HEK293T (cell line): Measurements from ENCODE around the gene LRRC57.

Experiments used
- CTCF ChIA-PET: fragments of 350-600 bp; formaldehyde crosslinking; extraction: SDS; loops from one replicate; lab custom pipeline; 2021; ENCODE audit warnings: antibody characterized with exemption, inconsistent platforms; lab: Yijun Ruan, JAX
- POLR2A ChIA-PET: fragments of 350-600 bp; formaldehyde crosslinking; extraction: SDS; loops from one replicate; lab custom pipeline; 2020; ENCODE audit warnings: antibody characterized with exemption, inconsistent platforms; lab: Yijun Ruan, JAX
- DNase-seq: peaks from one replicate; pipeline ENCODE4 v3.0.0; 2012; ENCODE audit warnings: mixed read lengths; ENCODE audit errors: extremely low spot score
- ARNT ChIP-seq: fragments of 450-650 bp; IDR thresholded peaks from 2 replicates; pipeline ENCODE4 v1.6.1; 2017; ENCODE audit warnings: mild to moderate bottlenecking
- BHLHE40 ChIP-seq: fragments of 450-650 bp; IDR thresholded peaks from 2 replicates; pipeline ENCODE4 v1.6.1; 2016; ENCODE audit warnings: mild to moderate bottlenecking, moderate library complexity, borderline replicate concordance
- CTBP1 ChIP-seq: fragments of 450-650 bp; IDR thresholded peaks from 2 replicates; pipeline ENCODE4 v1.6.1; 2016; ENCODE audit warnings: borderline replicate concordance
- ELF4 ChIP-seq: fragments of 450-650 bp; IDR thresholded peaks from 2 replicates; pipeline ENCODE4 v1.6.1; 2017; ENCODE audit warnings: antibody characterized with exemption
- FOXA1 ChIP-seq: fragments of 450-650 bp; IDR thresholded peaks from 2 replicates; pipeline ENCODE4 v1.6.1; 2016; ENCODE audit warnings: mild to moderate bottlenecking
- FOXK2 ChIP-seq: fragments of 450-650 bp; IDR thresholded peaks from 2 replicates; pipeline ENCODE4 v1.6.1; 2016; ENCODE audit warnings: mild to moderate bottlenecking
- FOXM1 ChIP-seq: fragments of 450-650 bp; IDR thresholded peaks from 2 replicates; pipeline ENCODE4 v1.6.1; 2017; ENCODE audit warnings: mild to moderate bottlenecking, borderline replicate concordance
- HDGF ChIP-seq: fragments of 450-650 bp; IDR thresholded peaks from 2 replicates; pipeline ENCODE4 v1.6.1; 2017; ENCODE audit warnings: antibody characterized with exemption, borderline replicate concordance
- L3MBTL2 ChIP-seq: fragments of 450-650 bp; conservative IDR thresholded peaks from 2 replicates; pipeline ENCODE4 v1.6.1; 2016; ENCODE audit warnings: mild to moderate bottlenecking
- LEF1 ChIP-seq: fragments of 450-650 bp; IDR thresholded peaks from 2 replicates; pipeline ENCODE4 v1.6.1; 2017; ENCODE audit warnings: mild to moderate bottlenecking, borderline replicate concordance
- NFRKB ChIP-seq: fragments of 450-650 bp; IDR thresholded peaks from 2 replicates; pipeline ENCODE4 v1.6.1; 2016; ENCODE audit warnings: mild to moderate bottlenecking, moderate library complexity
- PKNOX1 ChIP-seq: fragments of 450-650 bp; IDR thresholded peaks from 2 replicates; pipeline ENCODE4 v1.6.1; 2016
- SP1 ChIP-seq: fragments of 450-650 bp; IDR thresholded peaks from 2 replicates; pipeline ENCODE4 v1.6.1; 2017
- SUZ12 ChIP-seq: fragments of 450-650 bp; IDR thresholded peaks from 2 replicates; pipeline ENCODE4 v1.6.1; 2016; ENCODE audit warnings: mild to moderate bottlenecking
- TARDBP ChIP-seq: fragments of 450-650 bp; IDR thresholded peaks from 2 replicates; pipeline ENCODE4 v1.6.1; 2016
- ZNF384 ChIP-seq: fragments of 450-650 bp; IDR thresholded peaks from 2 replicates; pipeline ENCODE4 v1.6.1; 2016

LRRC57 gene

GRCh38 chr15:42549032-42549491, 469 bp upstream of the LRRC57 start:
- ChIA-PET CTCF (interaction anchor here (0.7 kb wide), 1 partner anchor 135 kb away, joined by 4 read pairs; no protein-coding TSS in a partner anchor), POLR2A (interaction anchor here (1.6 to 2.0 kb wide), 3 partner anchors 10 to 54 kb away, joined by 6 to 13 read pairs (median 11); partner anchors contain the start of gene SNAP23)
- TF ChIP-seq FOXA1 (no peak), CTBP1 (no peak), NFRKB (no peak), HDGF (no peak), FOXM1 (no peak)
- no peak for DNase-seq

DNA sequence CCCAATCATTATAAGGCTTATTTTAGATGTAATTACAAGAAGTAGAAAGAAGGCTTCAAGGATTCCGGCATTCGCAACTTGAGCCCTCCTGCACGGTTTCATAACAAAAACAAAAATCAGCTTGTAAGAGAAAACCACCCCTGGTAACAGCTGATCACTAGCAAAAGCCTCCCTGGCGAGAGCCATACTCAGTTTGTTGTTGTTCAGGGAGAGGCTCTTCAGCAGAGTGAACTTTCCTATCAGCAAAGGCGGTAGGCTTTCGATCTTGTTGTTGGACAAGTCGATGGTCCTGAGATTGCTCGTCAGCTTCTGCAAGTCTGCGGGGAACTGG, 710 bp downstream of the LRRC57 start:
- ChIA-PET CTCF (no interaction called here), POLR2A (interaction anchor here (0.5 to 2.0 kb wide), 11 partner anchors 9 to 275 kb away, joined by 3 to 13 read pairs (median 3); partner anchors contain the start of genes GANC, SNAP23, STARD9 and TMEM87A)
- no peak for DNase-seq
- TF ChIP-seq L3MBTL2, result no peak
- no peak for TF ChIP-seq SP1
- no peak for TF ChIP-seq FOXM1
- TF ChIP-seq FOXK2, result no peak
- no peak for TF ChIP-seq ZNF384
- TF ChIP-seq SUZ12, result no peak
- no peak for TF ChIP-seq ELF4
- TF ChIP-seq CTBP1, result no peak
- TF ChIP-seq TARDBP, result no peak
- no peak for TF ChIP-seq HDGF
- TF ChIP-seq PKNOX1, result no peak
- TF ChIP-seq ARNT, result no peak
- TF ChIP-seq LEF1, result no peak
- no peak for TF ChIP-seq BHLHE40
- no peak for TF ChIP-seq FOXA1
- no peak for TF ChIP-seq NFRKB

DNA sequence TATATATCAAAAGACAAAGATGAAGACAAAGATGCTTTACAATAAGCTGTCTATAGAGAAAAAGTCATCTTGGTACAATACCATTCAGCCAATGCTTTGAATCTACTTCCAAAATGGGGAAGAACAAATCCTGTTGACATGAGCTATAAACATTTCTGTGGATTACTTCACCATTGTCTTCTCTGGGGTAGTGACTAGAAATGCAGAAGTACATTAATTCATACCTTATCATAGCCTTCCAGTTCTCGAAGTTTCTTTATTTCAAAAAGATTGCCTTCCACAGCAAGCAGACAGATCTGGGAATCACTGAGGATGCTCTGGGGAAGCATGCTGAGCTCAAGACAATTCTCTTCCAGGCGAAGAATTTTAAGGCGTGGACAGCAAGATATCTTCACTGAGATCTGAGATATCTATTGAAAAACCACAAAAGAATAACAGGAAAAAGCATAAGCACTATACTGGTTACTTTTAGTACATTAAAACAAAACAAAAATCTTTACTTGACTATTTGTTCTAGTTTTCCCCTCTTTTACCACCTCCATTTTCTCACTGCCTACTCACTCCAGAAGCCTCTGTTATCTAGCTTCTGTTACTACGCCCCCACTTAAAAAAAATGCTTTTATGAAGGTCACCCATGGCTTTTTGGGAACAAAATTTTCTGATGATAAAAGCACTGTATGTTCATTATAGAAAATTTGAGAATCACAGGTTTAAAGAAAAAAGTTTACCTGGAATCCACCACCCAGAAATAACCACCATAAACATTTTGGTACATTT, 3.6 kb downstream of the LRRC57 start:
- CTCF ChIA-PET, result no interaction called here
- no peak for DNase-seq
- POLR2A ChIA-PET, result no interaction called here
- TF ChIP-seq ZNF384, result no peak
- TF ChIP-seq L3MBTL2, result no peak
- TF ChIP-seq NFRKB, result no peak
- no peak for TF ChIP-seq FOXA1
- TF ChIP-seq FOXK2, result no peak
- TF ChIP-seq FOXM1, result no peak
- no peak for TF ChIP-seq ELF4
- no peak for TF ChIP-seq CTBP1
- TF ChIP-seq HDGF, result no peak
- TF ChIP-seq PKNOX1, result no peak
- TF ChIP-seq TARDBP, result no peak
- no peak for TF ChIP-seq SUZ12
- TF ChIP-seq BHLHE40, result no peak
- no peak for TF ChIP-seq LEF1
- no peak for TF ChIP-seq ARNT
- no peak for TF ChIP-seq SP1

DNA sequence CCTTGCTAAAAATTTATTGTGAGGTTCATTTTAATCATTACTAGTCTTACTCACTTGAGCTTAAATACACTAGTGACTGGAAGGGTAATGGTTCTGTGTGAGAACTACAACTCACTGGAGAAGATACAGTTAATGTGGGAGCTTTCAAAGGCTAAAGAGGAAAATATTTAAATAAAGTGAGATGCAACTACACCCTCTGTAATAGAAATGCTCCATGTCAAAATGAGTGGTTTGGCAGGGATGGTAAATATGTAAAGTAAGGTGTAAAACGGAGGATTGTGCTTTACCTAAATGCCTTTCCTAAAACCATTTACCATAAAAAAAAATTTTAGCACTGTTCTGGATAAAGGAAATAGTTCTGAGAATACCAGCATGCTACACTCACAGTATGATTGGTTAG, 15.3 kb downstream of the LRRC57 start:
- CTCF ChIA-PET, result no interaction called here
- TF ChIP-seq LEF1 (no peak), SP1 (no peak), ELF4 (no peak), PKNOX1 (no peak), NFRKB (no peak), ARNT (no peak), SUZ12 (no peak)
- POLR2A ChIA-PET, result no interaction called here
- DNase-seq, result no peak

GRCh38 chr15:42528970-42529369, 19.6 kb downstream of the LRRC57 start:
- no peak for DNase-seq
- no peak for TF ChIP-seq ZNF384
- TF ChIP-seq CTBP1, result no peak
- no peak for TF ChIP-seq HDGF
- no peak for TF ChIP-seq LEF1
- TF ChIP-seq L3MBTL2, result no peak
- TF ChIP-seq FOXK2, result no peak
- no peak for TF ChIP-seq ARNT
- TF ChIP-seq FOXA1, result no peak
- no peak for TF ChIP-seq TARDBP
- TF ChIP-seq SP1, result no peak
- no peak for TF ChIP-seq FOXM1
- ChIA-PET CTCF (no interaction called here), POLR2A (interaction anchor here (0.8 kb wide), 1 partner anchor 19 kb away, joined by 3 read pairs; no protein-coding TSS in a partner anchor)

- TF ChIP-seq BHLHE40, result no peak
- TF ChIP-seq ARNT, result no peak
- no peak for TF ChIP-seq SUZ12
- TF ChIP-seq ZNF384, result no peak
- no peak for TF ChIP-seq NFRKB
- TF ChIP-seq FOXM1, result no peak
- TF ChIP-seq HDGF, result no peak
- no peak for TF ChIP-seq PKNOX1
- no peak for TF ChIP-seq CTBP1
- TF ChIP-seq SP1, result no peak
- no peak for TF ChIP-seq ELF4
- no peak for TF ChIP-seq FOXK2
- no peak for TF ChIP-seq L3MBTL2
- DNase-seq, result no peak
- CTCF ChIA-PET, result no interaction called here
- POLR2A ChIA-PET, result no interaction called here
Measured at GRCh38 chr15:42523331-42523730, 25.3 kb downstream of the LRRC57 start.
